Esophagus squamous epithelium (tissue), 4 donors: Measurements from ENCODE around the gene FKBP8.

ENCODE experiments used
- CTCF ChIP-seq, 6 experiments: fragments of 450-650 bp in 4 of 6; fragments of 200-600 bp in 2 of 6; sonication (generic) in 2 of 6; IDR thresholded peaks; one replicate each; pipeline ENCODE4 v1.5.1; 2016 to 2019; ENCODE audit warnings: antibody characterized with exemption in 6 of 6, mild to moderate bottlenecking in 4 of 6, moderate library complexity in 4 of 6
- POLR2A ChIP-seq, 4 donors: fragments of 450-650 bp; IDR thresholded peaks; one replicate each; pipeline ENCODE4 v1.6.1; 2017; ENCODE audit warnings: antibody characterized with exemption in 4 of 4, mild to moderate bottlenecking in 4 of 4, moderate library complexity in 3 of 4

GRCh38 chr19:18521692-18522123 is 21.7 kb downstream of the FKBP8 start, which contains the start of gene ELL:
- TF ChIP-seq CTCF (IDR thresholded peaks at IDR 0.05) (peak in 1 of 6 experiments; percentile 19), POLR2A (IDR thresholded peaks at IDR 0.05) (peak in 3 of 4 donors; percentile 94 to 97 (median 95))
